ENCODE data around the gene ABLIM3. TPM values are rescaled to one million over a fixed set of nuclear protein-coding genes. Genes with fewer than 3 reads are reported as not detected.

ABLIM3 gene
- total RNA-seq, 2 experiments from 2014 or later = not detected

DNA sequence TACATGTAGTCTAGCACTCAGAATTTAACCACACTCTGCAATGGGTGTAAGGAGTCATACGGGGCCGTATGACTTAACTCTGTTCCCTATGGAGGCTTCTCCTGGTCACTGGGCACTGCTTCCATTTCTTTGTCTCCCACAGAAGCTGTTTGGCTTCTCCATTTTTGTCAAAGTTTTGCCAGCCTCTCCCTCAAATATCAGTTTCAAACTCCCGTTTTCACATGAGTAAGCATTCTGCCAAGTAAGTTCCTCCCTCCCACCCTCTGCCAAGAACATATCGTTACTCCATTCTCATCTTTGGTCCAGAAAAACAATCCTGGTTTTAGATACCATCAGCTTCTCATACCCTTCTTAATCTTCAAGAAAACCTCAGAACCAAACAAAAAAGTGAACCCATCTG lies 136.5 kb downstream of the ABLIM3 start:
- Mint-ChIP-seq H3K27ac (no peak overlapping the region), H3K27me3 (peaks cover 19% of the 10 kb centered on the region), H3K4me1 (ENCODE audit: low read depth) (peaks cover 5% of the 10 kb centered on the region), H3K9me3 (no peaks in the 10 kb centered on the region), H3K4me3 (no peak overlapping the region), H3K36me3 (ENCODE audit: low read depth) (no peaks in the 10 kb centered on the region)
- DNase-seq (no peak), ATAC-seq (ENCODE audit: poor library complexity) (no peak)
- TF ChIP-seq, protein P1, sequence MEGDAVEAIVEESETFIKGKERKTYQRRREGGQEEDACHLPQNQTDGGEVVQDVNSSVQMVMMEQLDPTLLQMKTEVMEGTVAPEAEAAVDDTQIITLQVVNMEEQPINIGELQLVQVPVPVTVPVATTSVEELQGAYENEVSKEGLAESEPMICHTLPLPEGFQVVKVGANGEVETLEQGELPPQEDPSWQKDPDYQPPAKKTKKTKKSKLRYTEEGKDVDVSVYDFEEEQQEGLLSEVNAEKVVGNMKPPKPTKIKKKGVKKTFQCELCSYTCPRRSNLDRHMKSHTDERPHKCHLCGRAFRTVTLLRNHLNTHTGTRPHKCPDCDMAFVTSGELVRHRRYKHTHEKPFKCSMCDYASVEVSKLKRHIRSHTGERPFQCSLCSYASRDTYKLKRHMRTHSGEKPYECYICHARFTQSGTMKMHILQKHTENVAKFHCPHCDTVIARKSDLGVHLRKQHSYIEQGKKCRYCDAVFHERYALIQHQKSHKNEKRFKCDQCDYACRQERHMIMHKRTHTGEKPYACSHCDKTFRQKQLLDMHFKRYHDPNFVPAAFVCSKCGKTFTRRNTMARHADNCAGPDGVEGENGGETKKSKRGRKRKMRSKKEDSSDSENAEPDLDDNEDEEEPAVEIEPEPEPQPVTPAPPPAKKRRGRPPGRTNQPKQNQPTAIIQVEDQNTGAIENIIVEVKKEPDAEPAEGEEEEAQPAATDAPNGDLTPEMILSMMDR (IDR thresholded peaks at IDR 0.05) = no peak
- Histone ChIP-seq H3K4me3 (ENCODE audit: low read length) (no peak overlapping the region), H3K27ac (ENCODE audit: low read depth in 1 of 2, low read length in 2 of 2) (no peak overlapping the region), H3K9me3 (ENCODE audit: control insufficient read depth in 1 of 2, insufficient read depth in 1 of 2, low read length in 2 of 2) (no peaks in the 10 kb centered on the region), H3K27me3 (ENCODE audit: control insufficient read depth in 1 of 2, insufficient read depth in 2 of 2, low read length in 2 of 2) (peaks cover 0 to 18% of the 10 kb centered on the region in 2 experiments), H3K4me1 (ENCODE audit: insufficient read depth, low read length) (no peaks in the 10 kb centered on the region), H3K36me3 (ENCODE audit: insufficient read depth, low read length) (no peaks in the 10 kb centered on the region)
- ChIA-PET CTCF (interaction anchor here (1.7 kb wide), 1 partner anchor 9 kb away, joined by 4 read pairs; no protein-coding TSS in a partner anchor), POLR2A (interaction anchor here (0.6 kb wide), 1 partner anchor 49 kb away, joined by 3 read pairs; no protein-coding TSS in a partner anchor)
- intact Hi-C loops (cut with DNase I, micrococcal nuclease) = no loop called here

DNA sequence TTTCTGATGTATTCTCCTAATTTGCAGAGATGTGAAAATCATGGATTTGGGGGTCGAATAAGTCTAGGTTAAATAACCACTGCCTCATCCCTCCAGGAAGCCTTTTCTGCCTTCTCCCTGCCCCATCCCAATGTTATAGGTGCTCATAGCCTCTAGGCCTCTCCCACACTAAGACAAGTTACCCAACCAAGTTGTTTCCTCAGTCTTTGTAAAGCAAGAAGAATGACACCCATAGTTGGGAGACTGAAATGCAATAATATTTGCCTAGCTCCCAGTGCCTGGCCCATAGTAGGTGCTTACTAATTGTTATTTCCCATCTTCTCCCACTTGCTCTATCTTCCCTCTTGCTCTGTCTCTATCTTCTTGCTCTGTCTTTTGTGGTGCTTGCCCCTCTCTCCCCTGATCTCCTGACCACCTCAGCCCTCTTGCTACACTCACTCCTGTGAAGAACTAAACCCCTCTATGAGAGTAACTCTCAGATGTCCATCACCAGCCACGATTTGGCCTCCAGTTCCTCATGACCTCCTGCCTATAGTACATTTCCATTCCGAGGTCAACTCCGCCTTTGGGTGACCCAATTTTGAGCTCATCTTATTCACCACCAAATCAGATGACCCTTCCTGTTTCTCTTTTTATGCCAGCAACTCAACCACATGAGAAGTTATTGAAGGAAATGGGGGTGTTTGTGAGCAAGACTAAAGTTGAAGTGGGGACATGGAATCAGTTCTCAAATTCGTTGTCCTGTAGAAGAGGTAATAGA lies 137.3 kb downstream of the ABLIM3 start:
- Mint-ChIP-seq H3K27me3 (peaks cover 16% of the 10 kb centered on the region), H3K4me1 (ENCODE audit: low read depth) (peaks cover 5% of the 10 kb centered on the region), H3K27ac (no peak overlapping the region), H3K36me3 (ENCODE audit: low read depth) (no peaks in the 10 kb centered on the region), H3K4me3 (no peak overlapping the region), H3K9me3 (no peaks in the 10 kb centered on the region)
- TF ChIP-seq, protein P1 (IDR thresholded peaks at IDR 0.05) = no peak
- ChIA-PET CTCF (interaction anchor here (1.7 kb wide), 2 partner anchors 10 to 14 kb away, joined by 3 to 4 read pairs; no protein-coding TSS in a partner anchor), POLR2A (interaction anchor here (0.6 kb wide), 1 partner anchor 48 kb away, joined by 3 read pairs; no protein-coding TSS in a partner anchor)
- Histone ChIP-seq H3K4me3 (ENCODE audit: low read length) (no peak overlapping the region), H3K36me3 (ENCODE audit: insufficient read depth, low read length) (no peaks in the 10 kb centered on the region), H3K4me1 (ENCODE audit: insufficient read depth, low read length) (no peaks in the 10 kb centered on the region), H3K27ac (ENCODE audit: low read depth in 1 of 2, low read length in 2 of 2) (no peak overlapping the region), H3K27me3 (ENCODE audit: control insufficient read depth in 1 of 2, insufficient read depth in 2 of 2, low read length in 2 of 2) (peaks cover 0 to 10% of the 10 kb centered on the region in 2 experiments), H3K9me3 (ENCODE audit: control insufficient read depth in 1 of 2, insufficient read depth in 1 of 2, low read length in 2 of 2) (no peaks in the 10 kb centered on the region)
- no peak for DNase-seq
- no peak for ATAC-seq (ENCODE audit: poor library complexity)
- intact Hi-C loops (cut with DNase I, micrococcal nuclease) = no loop called here

DNA sequence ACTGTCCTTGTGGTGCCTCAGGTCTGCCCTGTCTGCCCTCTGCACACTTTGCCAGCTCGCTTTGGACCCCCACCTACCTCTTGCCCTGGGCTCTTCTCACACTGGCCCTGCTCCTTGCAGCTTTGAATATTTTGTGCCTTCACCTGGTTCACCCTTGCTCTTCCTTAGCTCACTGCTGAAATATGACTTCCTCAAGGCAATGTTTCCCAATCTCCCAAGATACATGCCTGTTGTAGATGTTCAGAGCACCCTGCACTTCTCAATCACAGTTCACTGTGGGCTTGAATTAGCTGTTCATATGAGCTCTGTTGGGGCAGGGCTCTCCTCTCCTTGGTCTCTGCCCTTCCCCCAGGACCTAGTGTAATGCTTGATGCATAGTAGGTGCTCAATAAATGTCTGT lies 138.4 kb downstream of the ABLIM3 start:
- Histone ChIP-seq H3K36me3 (ENCODE audit: insufficient read depth, low read length) (no peaks in the 10 kb centered on the region), H3K4me3 (ENCODE audit: low read length) (no peak overlapping the region), H3K9me3 (ENCODE audit: control insufficient read depth in 1 of 2, insufficient read depth in 1 of 2, low read length in 2 of 2) (no peaks in the 10 kb centered on the region), H3K27me3 (ENCODE audit: control insufficient read depth in 1 of 2, insufficient read depth in 2 of 2, low read length in 2 of 2) (peaks cover 0 to 10% of the 10 kb centered on the region in 2 experiments), H3K27ac (ENCODE audit: low read depth in 1 of 2, low read length in 2 of 2) (no peak overlapping the region), H3K4me1 (ENCODE audit: insufficient read depth, low read length) (no peaks in the 10 kb centered on the region)
- Mint-ChIP-seq H3K27ac (no peak overlapping the region), H3K36me3 (ENCODE audit: low read depth) (no peaks in the 10 kb centered on the region), H3K4me1 (ENCODE audit: low read depth) (no peaks in the 10 kb centered on the region), H3K4me3 (no peak overlapping the region), H3K27me3 (peaks cover 10% of the 10 kb centered on the region), H3K9me3 (no peaks in the 10 kb centered on the region)
- TF ChIP-seq, protein P1 (IDR thresholded peaks at IDR 0.05) = no peak
- ATAC-seq (ENCODE audit: poor library complexity) (no peak), DNase-seq (no peak)
- CTCF ChIA-PET = interaction anchor here (1.7 kb wide), 1 partner anchor 15 kb away, joined by 3 read pairs; no protein-coding TSS in a partner anchor
- POLR2A ChIA-PET = no interaction called here
- intact Hi-C loops (cut with DNase I, micrococcal nuclease) = no loop called here

Data from CD4-positive, alpha-beta T cell (primary cell).